GM12864 (cell line): ENCODE results near the gene ATP8A2.

Experiments used
- DNase-seq: peaks from one replicate; pipeline ENCODE4 v3.0.0-alpha.2; 2011; ENCODE audit warnings: low read depth
- H3K4me3 ChIP-seq: 2 replicates; pipeline ENCODE4 v1.5.1; 2011; ENCODE audit warnings: mild to moderate bottlenecking, low read depth, low read length, control low read depth
- TF ChIP-seq, protein P1 (sequence below): IDR thresholded peaks from 2 replicates; pipeline ENCODE4 v1.5.1; 2011; ENCODE audit warnings: low read depth, mild to moderate bottlenecking, moderate library complexity, low read length, control low read depth, inconsistent platforms; ENCODE audit errors: missing control alignments

The ATP8A2 gene

DNA sequence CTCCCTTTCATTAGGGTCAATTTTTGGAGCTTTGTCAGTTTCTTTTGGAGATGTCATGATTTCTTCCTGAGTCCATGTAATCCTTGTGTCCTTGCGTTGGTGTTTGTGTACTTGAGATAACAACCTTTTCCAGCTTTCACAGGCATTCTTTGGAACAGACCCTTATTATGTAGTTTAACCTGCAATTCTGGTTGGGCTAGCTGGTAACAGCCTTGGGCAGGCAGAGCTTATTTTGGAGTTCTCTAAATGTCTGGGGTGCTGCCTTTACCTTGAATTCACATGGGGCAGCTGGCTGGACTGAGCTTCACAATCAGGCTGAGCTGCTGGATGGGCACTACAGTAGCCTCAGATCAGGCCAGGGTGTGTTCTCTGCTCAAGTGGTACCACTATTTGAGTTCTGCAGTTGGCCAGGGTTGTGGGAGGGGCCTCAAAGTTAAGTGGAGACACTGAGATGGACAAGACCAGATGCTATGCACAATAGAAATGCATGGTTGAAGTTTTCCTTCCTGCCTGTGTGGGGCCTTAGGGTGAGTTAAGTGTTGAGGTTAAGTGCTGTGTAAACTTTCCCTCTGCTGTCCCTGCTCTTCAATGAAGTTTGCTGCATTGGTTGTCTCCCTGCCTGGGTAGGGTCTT lies 277.3 kb downstream of the ATP8A2 start:
- DNase-seq = no peak
- H3K4me3 ChIP-seq = no peak overlapping the region

DNA sequence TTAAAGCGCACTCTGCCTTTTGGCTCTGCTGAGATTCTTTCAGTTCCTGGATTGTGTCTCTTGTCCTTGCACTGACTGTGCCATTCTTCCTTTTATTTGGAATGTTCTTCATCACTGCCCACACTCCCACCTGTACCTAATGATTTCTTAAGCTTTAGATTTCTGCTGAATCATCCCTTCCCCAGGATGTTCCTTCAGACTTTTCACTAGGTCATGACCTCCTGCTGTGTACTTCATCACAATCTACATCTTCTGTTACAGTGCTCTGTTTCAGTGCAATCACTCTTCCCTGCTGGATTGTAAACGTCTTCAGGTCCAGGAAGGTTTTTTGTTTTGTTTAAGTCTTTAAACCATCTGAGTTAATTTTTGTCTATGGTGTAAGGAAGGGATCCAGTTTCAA lies 281.0 kb downstream of the ATP8A2 start:
- DNase-seq = no peak
- H3K4me3 ChIP-seq = no peak overlapping the region
- TF ChIP-seq, protein P1, sequence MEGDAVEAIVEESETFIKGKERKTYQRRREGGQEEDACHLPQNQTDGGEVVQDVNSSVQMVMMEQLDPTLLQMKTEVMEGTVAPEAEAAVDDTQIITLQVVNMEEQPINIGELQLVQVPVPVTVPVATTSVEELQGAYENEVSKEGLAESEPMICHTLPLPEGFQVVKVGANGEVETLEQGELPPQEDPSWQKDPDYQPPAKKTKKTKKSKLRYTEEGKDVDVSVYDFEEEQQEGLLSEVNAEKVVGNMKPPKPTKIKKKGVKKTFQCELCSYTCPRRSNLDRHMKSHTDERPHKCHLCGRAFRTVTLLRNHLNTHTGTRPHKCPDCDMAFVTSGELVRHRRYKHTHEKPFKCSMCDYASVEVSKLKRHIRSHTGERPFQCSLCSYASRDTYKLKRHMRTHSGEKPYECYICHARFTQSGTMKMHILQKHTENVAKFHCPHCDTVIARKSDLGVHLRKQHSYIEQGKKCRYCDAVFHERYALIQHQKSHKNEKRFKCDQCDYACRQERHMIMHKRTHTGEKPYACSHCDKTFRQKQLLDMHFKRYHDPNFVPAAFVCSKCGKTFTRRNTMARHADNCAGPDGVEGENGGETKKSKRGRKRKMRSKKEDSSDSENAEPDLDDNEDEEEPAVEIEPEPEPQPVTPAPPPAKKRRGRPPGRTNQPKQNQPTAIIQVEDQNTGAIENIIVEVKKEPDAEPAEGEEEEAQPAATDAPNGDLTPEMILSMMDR = no peak

More for the DNA sequence above, 277.3 kb downstream of the ATP8A2 start:
- TF ChIP-seq, protein P1 = no peak

DNA sequence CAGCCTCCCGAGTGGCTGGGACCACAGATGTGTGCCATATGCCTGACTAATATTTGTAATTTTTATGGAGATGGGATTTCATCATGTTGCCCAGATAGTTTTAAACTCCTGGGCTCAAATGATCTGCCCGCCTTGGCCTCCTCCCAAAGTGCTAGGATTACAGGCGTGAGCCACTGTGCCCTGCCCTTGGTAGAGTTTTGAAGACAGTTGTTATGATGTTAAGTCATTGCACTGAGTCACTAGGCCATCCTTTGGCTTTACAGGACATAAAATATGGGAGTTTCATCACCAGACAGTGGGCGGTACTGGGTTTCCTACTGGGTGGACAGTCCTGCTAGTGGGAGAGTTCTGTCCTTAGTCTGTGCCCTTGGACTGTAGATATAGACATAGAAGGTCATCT lies 282.5 kb downstream of the ATP8A2 start:
- TF ChIP-seq, protein P1 = no peak
- H3K4me3 ChIP-seq = no peak overlapping the region
- no peak for DNase-seq

DNA sequence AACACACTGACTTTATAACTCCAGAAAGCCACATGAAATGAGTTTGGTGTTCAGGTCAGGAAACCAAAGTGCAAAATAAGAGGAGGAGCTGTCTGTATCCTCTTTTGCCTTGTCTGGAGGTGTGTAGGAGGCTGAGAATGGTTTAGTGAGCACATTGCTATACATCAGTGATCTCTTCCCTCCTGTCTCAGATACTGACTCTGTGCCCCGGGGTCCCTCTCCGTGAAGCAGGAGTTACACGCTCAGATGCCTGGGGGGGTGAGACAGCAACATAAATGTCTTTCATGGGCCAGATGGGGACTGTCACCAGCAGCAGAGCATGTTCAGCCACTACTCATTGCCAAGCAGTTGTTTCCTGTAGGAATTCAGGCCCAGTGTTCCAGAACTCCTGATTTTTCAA lies 285.4 kb downstream of the ATP8A2 start:
- TF ChIP-seq, protein P1 = no peak
- no peak for DNase-seq
- H3K4me3 ChIP-seq = no peak overlapping the region

DNA sequence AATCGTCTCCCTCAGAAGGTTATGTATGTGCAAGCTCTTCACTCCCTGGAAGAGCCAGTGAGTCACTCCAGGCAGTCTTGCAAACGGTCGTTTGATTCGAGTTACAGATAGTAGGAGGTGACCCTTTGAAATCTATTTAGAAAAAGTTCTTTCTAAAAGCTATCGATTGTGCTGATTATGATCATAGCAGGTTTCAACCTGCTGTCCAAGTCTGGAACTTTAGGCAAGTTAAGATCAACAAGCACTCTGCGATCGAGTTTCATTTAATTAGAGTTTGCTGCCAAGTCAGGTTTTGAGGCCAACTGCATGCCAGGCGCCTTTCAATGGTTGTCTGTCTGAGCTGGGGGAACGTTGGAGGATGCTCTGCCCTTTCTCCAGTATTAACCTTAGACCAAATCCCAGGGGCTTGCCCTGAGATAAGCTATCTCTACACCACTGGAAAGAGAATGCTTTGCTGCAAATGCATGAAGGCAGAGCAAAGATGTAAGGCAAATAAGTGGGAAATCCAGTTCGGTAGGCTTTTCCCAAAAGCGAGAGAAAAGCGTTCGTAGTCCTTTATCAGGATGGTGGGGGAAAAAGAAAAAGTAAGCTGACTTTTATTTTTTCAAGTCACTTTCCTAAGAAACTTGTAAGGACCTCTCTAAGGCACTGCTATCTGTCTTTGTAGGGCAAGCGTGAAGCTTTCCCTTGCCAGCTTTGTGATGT lies 287.5 kb downstream of the ATP8A2 start:
- TF ChIP-seq, protein P1 = no peak
- DNase-seq = no peak
- H3K4me3 ChIP-seq = no peak overlapping the region

DNA sequence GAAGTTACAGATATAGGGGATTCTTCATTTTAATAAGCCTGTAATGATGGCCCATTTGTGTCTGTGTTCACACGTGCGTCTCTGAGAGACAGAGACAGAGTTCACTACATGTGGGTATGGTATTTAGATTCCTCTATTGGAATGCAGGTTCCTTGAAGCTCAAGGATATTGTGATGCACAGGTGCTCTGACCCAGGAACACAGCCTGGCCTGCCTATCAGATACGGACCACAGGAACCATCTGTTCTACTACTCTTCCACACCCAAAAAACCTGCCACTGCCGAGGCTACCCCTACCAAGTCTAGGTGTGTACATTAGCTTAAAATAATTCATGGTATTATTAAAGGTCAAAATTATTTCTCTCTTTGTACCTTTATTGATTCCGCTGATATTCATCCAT lies 289.2 kb downstream of the ATP8A2 start:
- TF ChIP-seq, protein P1 = no peak
- no peak overlapping the region for H3K4me3 ChIP-seq
- DNase-seq = no peak

DNA sequence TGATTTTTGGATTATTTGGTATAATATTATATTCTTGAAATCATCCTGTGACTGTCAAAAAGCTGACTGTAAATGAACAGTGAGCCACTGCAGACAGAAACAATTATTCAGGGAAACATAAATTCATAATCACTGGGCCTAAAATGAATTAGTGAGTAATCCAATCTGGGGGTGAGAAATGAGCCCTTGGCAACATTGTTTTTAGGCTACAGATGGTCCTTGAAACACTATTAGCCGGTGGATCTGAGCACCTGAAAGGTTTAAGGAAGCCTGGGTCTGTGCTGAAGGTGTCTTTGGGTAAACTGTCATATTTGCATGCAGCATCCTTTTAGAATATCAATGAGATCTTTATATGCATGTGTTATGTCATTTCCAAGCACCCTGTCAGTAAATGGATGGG lies 290.7 kb downstream of the ATP8A2 start:
- H3K4me3 ChIP-seq = no peak overlapping the region
- DNase-seq = no peak
- TF ChIP-seq, protein P1 = no peak
